Suprapubic skin (tissue), 4 donors: ENCODE data around the gene ADCY3. TPM values are rescaled to one million over a fixed set of nuclear protein-coding genes. Genes with fewer than 3 reads are reported as not detected.

ENCODE experiments used
- DNase-seq, 2 donors: peaks; one replicate each; pipeline ENCODE4 v3.0.0-alpha.2; 2019; ENCODE audit warnings: low spot score in 2 of 2
- H3K27ac ChIP-seq: fragments of 200-600 bp; sonication (generic); one replicate; pipeline ENCODE4 v1.5.1; 2019
- H3K27me3 ChIP-seq: fragments of 200-600 bp; sonication (generic); one replicate; pipeline ENCODE4 v1.5.1; 2019
- H3K36me3 ChIP-seq: fragments of 200-600 bp; sonication (generic); one replicate; pipeline ENCODE4 v1.5.1; 2019
- H3K4me1 ChIP-seq: fragments of 200-600 bp; sonication (generic); one replicate; pipeline ENCODE4 v1.5.1; 2019
- H3K4me3 ChIP-seq: fragments of 200-600 bp; sonication (generic); one replicate; pipeline ENCODE4 v1.5.1; 2019; ENCODE audit warnings: mild to moderate bottlenecking
- H3K9me3 ChIP-seq: fragments of 200-600 bp; sonication (generic); one replicate; pipeline ENCODE4 v1.5.1; 2019
- CTCF ChIP-seq, 2 donors: fragments of 200-600 bp in 1 of 2; fragments of 450-650 bp in 1 of 2; sonication (generic) in 1 of 2; IDR thresholded peaks; one replicate each; pipeline ENCODE4 v1.5.1; 2016 to 2019; ENCODE audit warnings: antibody characterized with exemption in 2 of 2, mild to moderate bottlenecking in 1 of 2, moderate library complexity in 1 of 2
- EP300 ChIP-seq: sonication (generic); formaldehyde crosslinking; IDR thresholded peaks from one replicate; pipeline ENCODE4 v1.6.1; 2017; ENCODE audit warnings: antibody characterized with exemption
- POLR2A ChIP-seq, 2 donors: fragments of 450-650 bp; IDR thresholded peaks; one replicate each; pipeline ENCODE4 v1.6.1; 2017; ENCODE audit warnings: antibody characterized with exemption in 2 of 2, mild to moderate bottlenecking in 2 of 2, moderate library complexity in 2 of 2
- POLR2AphosphoS5 ChIP-seq, 3 donors: sonication (generic); formaldehyde crosslinking; IDR thresholded peaks; one replicate each; pipeline ENCODE4 v1.6.1; 2017; ENCODE audit warnings: antibody characterized with exemption in 3 of 3
- WGBS: methylation state at CpG from one replicate; pipeline ENCODE4 v1.1.5; 2018; 5-methylcytosine and 5-hydroxymethylcytosine counted together
- total RNA-seq, 4 donors: library from RNA; depleted of rRNA; stranded (reverse); fragments of >200 nt; gene quantifications; one replicate each; pipeline ENCODE4 v1.1.0, GENCODE V29; 2016

The ADCY3 gene
- total RNA-seq, 4 donors from 2014 or later = 45.2 to 108 (median 66.9) TPM

- Histone ChIP-seq H3K4me3 (no peak overlapping the region), H3K36me3 (peaks cover 54% of the 10 kb centered on the region), H3K27me3 (no peaks in the 10 kb centered on the region), H3K9me3 (no peaks in the 10 kb centered on the region), H3K4me1 (no peaks in the 10 kb centered on the region), H3K27ac (no peak overlapping the region)
- no peak for TF ChIP-seq CTCF (IDR thresholded peaks at IDR 0.05)
- no peak for TF ChIP-seq EP300
- TF ChIP-seq POLR2AphosphoS5 (IDR thresholded peaks at IDR 0.05) = no peak
- no peak for TF ChIP-seq POLR2A (IDR thresholded peaks at IDR 0.05)
- no peak for DNase-seq
- 92% methylated on average over 4 of the region's 4 CpGs for WGBS
Observed at GRCh38 chr2:24816884-24817283, 103.2 kb downstream of the ADCY3 start.

- WGBS = 96% methylated on average over 6 of the region's 6 CpGs
Observed at GRCh38 chr2:24816404-24816803, 103.6 kb downstream of the ADCY3 start.

GRCh38 chr2:24815171-24815570 lies 104.9 kb downstream of the ADCY3 start:
- Histone ChIP-seq H3K9me3 (no peaks in the 10 kb centered on the region), H3K36me3 (peaks cover 37% of the 10 kb centered on the region), H3K27ac (no peak overlapping the region), H3K4me1 (no peaks in the 10 kb centered on the region), H3K4me3 (no peak overlapping the region), H3K27me3 (no peaks in the 10 kb centered on the region)
- TF ChIP-seq EP300 = no peak
- no peak for TF ChIP-seq POLR2AphosphoS5 (IDR thresholded peaks at IDR 0.05)
- no peak for TF ChIP-seq CTCF (IDR thresholded peaks at IDR 0.05)
- TF ChIP-seq POLR2A (IDR thresholded peaks at IDR 0.05) = no peak
- no peak for DNase-seq
- WGBS = 95% methylated on average over 4 of the region's 4 CpGs

More at GRCh38 chr2:24816404-24816803, 103.6 kb downstream of the ADCY3 start:
- H3K4me1 ChIP-seq = no peaks in the 10 kb centered on the region
- H3K27me3 ChIP-seq = no peaks in the 10 kb centered on the region
- H3K27ac ChIP-seq = no peak overlapping the region
- H3K9me3 ChIP-seq = no peaks in the 10 kb centered on the region
- H3K36me3 ChIP-seq = peaks cover 49% of the 10 kb centered on the region
- no peak for DNase-seq
- TF ChIP-seq POLR2A (IDR thresholded peaks at IDR 0.05) (no peak), CTCF (IDR thresholded peaks at IDR 0.05) (no peak), EP300 (no peak), POLR2AphosphoS5 (IDR thresholded peaks at IDR 0.05) (no peak)
- H3K4me3 ChIP-seq = no peak overlapping the region

- H3K27ac ChIP-seq = no peak overlapping the region
- no peak for DNase-seq
- H3K27me3 ChIP-seq = no peaks in the 10 kb centered on the region
- peaks cover 30% of the 10 kb centered on the region for H3K36me3 ChIP-seq
- TF ChIP-seq CTCF (IDR thresholded peaks at IDR 0.05) = no peak
- TF ChIP-seq POLR2AphosphoS5 (IDR thresholded peaks at IDR 0.05) = no peak
- no peak for TF ChIP-seq POLR2A (IDR thresholded peaks at IDR 0.05)
- TF ChIP-seq EP300 = no peak
- 96% methylated on average over 4 of the region's 4 CpGs for WGBS
- H3K4me1 ChIP-seq = no peaks in the 10 kb centered on the region
- H3K4me3 ChIP-seq = no peak overlapping the region
- H3K9me3 ChIP-seq = no peaks in the 10 kb centered on the region
Observed at GRCh38 chr2:24814516-24814915, 105.5 kb downstream of the ADCY3 start.

- Histone ChIP-seq H3K36me3 (peaks cover 23% of the 10 kb centered on the region), H3K4me3 (no peak overlapping the region), H3K9me3 (no peaks in the 10 kb centered on the region), H3K27me3 (no peaks in the 10 kb centered on the region), H3K4me1 (no peaks in the 10 kb centered on the region), H3K27ac (no peak overlapping the region)
- WGBS = 100% methylated on average over 4 of the region's 4 CpGs
- TF ChIP-seq POLR2AphosphoS5 (IDR thresholded peaks at IDR 0.05) (no peak), EP300 (no peak), POLR2A (IDR thresholded peaks at IDR 0.05) (no peak), CTCF (IDR thresholded peaks at IDR 0.05) (no peak)
- DNase-seq = no peak
Observed at GRCh38 chr2:24813691-24814137, 106.3 kb downstream of the ADCY3 start.
